AG04449 (cell line): Measurements from ENCODE around the gene CD300A.
"Not testable (repeated sequence)": the region's sequence is repeated elsewhere in the genome, so short reads cannot be mapped to it uniquely, and the experiment has no call there.

Experiments used
- CTCF ChIA-PET: fragments of 350-600 bp; formaldehyde crosslinking; extraction: SDS; loops from one replicate; lab custom pipeline; 2021; ENCODE audit warnings: antibody characterized with exemption; lab: Yijun Ruan, JAX
- POLR2A ChIA-PET: fragments of 400-600, 350-600 bp; formaldehyde crosslinking; extraction: SDS; loops from one replicate; lab custom pipeline; 2020; ENCODE audit warnings: antibody characterized with exemption, inconsistent platforms; lab: Yijun Ruan, JAX
- DNase-seq: peaks from one replicate; pipeline ENCODE4 v3.0.0-alpha.2; 2010; ENCODE audit warnings: low read depth, low spot score
- H3K4me3 ChIP-seq: 2 replicates; pipeline ENCODE4 v1.5.1; 2011; ENCODE audit warnings: low read depth, mild to moderate bottlenecking, control low read depth, low read length
- TF ChIP-seq, protein P1 (sequence below): IDR thresholded peaks from one replicate; pipeline ENCODE4 v1.5.1; 2011; ENCODE audit warnings: mild to moderate bottlenecking, moderate library complexity, low read length, control low read depth, inconsistent platforms; ENCODE audit not compliant: insufficient read depth; ENCODE audit errors: missing control alignments

The CD300A gene

DNA sequence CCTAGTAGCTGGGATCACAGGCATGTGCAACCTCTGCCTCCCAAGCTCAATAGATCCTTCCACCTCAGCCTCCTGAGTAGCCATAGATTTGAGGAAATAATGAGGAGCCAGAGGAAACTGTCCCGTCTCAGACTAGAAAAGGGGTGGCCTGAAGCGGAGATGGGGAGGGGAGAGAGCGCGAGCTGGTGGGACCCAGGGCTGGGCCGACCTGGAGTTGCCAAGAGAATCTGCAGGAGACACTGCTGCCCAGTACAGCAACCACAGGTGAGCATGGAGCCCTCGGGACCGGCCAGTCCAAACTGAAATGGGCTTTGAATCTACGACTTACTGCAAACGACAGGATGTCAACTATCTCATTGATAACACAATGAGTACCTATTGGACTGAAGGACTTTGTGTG is 24.3 kb downstream of the CD300A start:
- TF ChIP-seq, protein P1, sequence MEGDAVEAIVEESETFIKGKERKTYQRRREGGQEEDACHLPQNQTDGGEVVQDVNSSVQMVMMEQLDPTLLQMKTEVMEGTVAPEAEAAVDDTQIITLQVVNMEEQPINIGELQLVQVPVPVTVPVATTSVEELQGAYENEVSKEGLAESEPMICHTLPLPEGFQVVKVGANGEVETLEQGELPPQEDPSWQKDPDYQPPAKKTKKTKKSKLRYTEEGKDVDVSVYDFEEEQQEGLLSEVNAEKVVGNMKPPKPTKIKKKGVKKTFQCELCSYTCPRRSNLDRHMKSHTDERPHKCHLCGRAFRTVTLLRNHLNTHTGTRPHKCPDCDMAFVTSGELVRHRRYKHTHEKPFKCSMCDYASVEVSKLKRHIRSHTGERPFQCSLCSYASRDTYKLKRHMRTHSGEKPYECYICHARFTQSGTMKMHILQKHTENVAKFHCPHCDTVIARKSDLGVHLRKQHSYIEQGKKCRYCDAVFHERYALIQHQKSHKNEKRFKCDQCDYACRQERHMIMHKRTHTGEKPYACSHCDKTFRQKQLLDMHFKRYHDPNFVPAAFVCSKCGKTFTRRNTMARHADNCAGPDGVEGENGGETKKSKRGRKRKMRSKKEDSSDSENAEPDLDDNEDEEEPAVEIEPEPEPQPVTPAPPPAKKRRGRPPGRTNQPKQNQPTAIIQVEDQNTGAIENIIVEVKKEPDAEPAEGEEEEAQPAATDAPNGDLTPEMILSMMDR, result no peak
- ChIA-PET CTCF (interaction anchor here (1.0 kb wide), 1 partner anchor 111 kb away, joined by 3 read pairs; no protein-coding TSS in a partner anchor), POLR2A (no interaction called here)
- H3K4me3 ChIP-seq, result no peak overlapping the region
- DNase-seq, result no peak

- CTCF ChIA-PET, result interaction anchor here (0.9 to 1.2 kb wide), 3 partner anchors 34 to 124 kb away, joined by 3 to 7 read pairs (median 3); no protein-coding TSS in a partner anchor
- no peak for DNase-seq
- H3K4me3 ChIP-seq, result no peak overlapping the region
- TF ChIP-seq, protein P1, result no peak
- POLR2A ChIA-PET, result no interaction called here
Measured at GRCh38 chr17:74491626-74492025, 25.2 kb downstream of the CD300A start.

- ChIA-PET CTCF (interaction anchor here (0.9 to 1.0 kb wide), 3 partner anchors 9 to 40 kb away, joined by 3 read pairs; no protein-coding TSS in a partner anchor), POLR2A (no interaction called here)
- DNase-seq, result no peak
- TF ChIP-seq, protein P1, result peak; percentile 80
- H3K4me3 ChIP-seq, result no peak overlapping the region
Measured at GRCh38 chr17:74493331-74493833, 26.9 kb downstream of the CD300A start.

- DNase-seq, result no peak
- H3K4me3 ChIP-seq, result no peak overlapping the region
- TF ChIP-seq, protein P1, result no peak
- CTCF ChIA-PET, result interaction anchor here (0.7 to 2.7 kb wide), 3 partner anchors 10 to 130 kb away, joined by 4 to 9 read pairs (median 6); partner anchors contain the start of gene GPR142
- POLR2A ChIA-PET, result no interaction called here
Measured at GRCh38 chr17:74497471-74497870, 31.0 kb downstream of the CD300A start.

DNA sequence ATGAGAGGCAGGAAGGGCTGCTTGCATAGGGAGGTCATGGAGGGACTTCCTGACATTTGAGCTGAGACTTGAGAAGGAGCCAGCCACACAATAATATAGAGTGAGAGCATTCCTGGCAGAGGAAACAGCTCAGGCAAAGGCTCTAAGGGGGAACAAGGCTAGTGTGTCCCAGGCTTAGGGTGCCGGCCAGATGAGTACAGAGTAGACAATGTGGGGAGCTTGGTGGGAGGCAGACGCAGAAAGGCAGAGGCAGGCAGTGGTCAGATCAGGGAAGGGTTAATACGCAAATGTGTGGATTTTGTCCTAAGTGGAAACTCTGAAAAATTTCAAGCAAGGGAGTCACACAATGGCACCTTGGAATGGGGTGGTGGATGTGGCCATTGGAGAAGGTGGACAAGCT is 33.6 kb downstream of the CD300A start:
- TF ChIP-seq, protein P1, result no peak
- POLR2A ChIA-PET, result no interaction called here
- CTCF ChIA-PET, result interaction anchor here (1.7 kb wide), 1 partner anchor 132 kb away, joined by 5 read pairs; the partner anchor contains the start of gene GPR142
- no peak overlapping the region for H3K4me3 ChIP-seq
- no peak for DNase-seq

DNA sequence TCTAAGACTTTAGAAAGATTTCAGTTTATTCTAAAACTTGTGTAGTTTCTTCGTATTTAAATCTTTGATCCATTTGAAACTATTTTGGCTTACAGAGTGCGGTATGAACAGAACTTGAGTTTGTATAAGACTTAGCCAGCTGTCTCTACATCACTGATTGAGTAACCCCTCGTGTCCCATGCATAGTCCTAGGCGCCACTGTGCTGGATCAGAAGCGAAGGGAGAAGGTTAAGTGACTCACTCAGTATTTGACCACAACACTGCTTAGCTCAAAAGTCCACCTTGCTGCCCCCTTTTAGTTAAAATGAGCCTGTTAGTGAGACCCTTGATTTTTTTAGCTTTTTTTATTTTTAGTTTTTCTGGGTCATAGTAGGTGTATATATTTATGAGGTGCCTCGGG is 36.4 kb downstream of the CD300A start:
- DNase-seq, result no peak
- POLR2A ChIA-PET, result no interaction called here
- no peak overlapping the region for H3K4me3 ChIP-seq
- CTCF ChIA-PET, result interaction anchor here (1.2 kb wide), 1 partner anchor 134 kb away, joined by 3 read pairs; no protein-coding TSS in a partner anchor
- TF ChIP-seq, protein P1, result no peak

GRCh38 chr17:74503949-74504348 is 37.5 kb downstream of the CD300A start:
- CTCF ChIA-PET, H3K4me3 ChIP-seq, POLR2A ChIA-PET, DNase-seq: not testable (repeated sequence)
